ENCODE results near the gene TMEM217. TPM values are rescaled to one million over a fixed set of nuclear protein-coding genes. Genes with fewer than 3 reads are reported as not detected.
"Not testable (repeated sequence)": the region's sequence is repeated elsewhere in the genome, so short reads cannot be mapped to it uniquely, and the experiment has no call there.

The TMEM217 gene
- total RNA-seq, 1 donor from 2014 or later: not detected

DNA sequence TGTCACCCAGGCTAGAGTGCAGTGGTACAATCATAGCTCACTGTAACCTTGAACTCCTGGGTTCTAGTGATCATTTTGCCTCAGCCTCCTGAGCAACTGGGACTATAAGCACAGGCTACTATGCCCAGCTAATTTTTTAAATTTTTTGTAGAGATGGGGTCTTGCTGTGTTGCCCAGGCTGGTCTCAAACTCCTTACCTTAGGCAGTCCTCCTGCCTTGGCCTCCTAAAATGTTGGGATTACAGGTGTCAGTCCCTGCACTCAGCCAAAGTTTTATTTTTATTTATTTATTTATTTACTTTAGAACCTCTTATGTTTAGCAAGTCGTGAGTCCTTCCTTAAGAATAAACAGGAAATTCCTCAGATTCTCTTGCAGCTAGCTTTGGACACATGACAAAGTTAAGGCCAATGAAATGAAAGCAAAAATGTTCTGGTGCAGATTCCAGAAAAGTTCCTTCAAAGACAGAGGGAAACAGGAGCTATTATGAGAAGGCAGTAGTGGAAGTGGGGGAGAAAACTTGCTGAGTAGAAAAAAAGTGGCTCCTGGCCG is 68.9 kb downstream of the TMEM217 start:
- Mint-ChIP-seq H3K4me1 (ENCODE audit: low read depth, unreplicated experiment) (no peaks in the 10 kb centered on the region), H3K9me3 (ENCODE audit: unreplicated experiment) (no peaks in the 10 kb centered on the region), H3K27ac (ENCODE audit: unreplicated experiment) (no peak overlapping the region), H3K27me3 (ENCODE audit: unreplicated experiment) (no peaks in the 10 kb centered on the region), H3K4me3 (ENCODE audit: unreplicated experiment) (no peak overlapping the region), H3K36me3 (ENCODE audit: unreplicated experiment) (no peaks in the 10 kb centered on the region)
- TF ChIP-seq CTCF (IDR thresholded peaks at IDR 0.05; ENCODE audit: partially characterized antibody, unreplicated experiment): no peak
- DNase-seq: no peak

- Mint-ChIP-seq H3K27ac (ENCODE audit: unreplicated experiment) (no peak overlapping the region), H3K27me3 (ENCODE audit: unreplicated experiment) (no peaks in the 10 kb centered on the region), H3K9me3 (ENCODE audit: unreplicated experiment) (no peaks in the 10 kb centered on the region), H3K4me3 (ENCODE audit: unreplicated experiment) (no peak overlapping the region), H3K36me3 (ENCODE audit: unreplicated experiment) (no peaks in the 10 kb centered on the region), H3K4me1 (ENCODE audit: low read depth, unreplicated experiment) (no peaks in the 10 kb centered on the region)
- no peak for DNase-seq
- TF ChIP-seq CTCF (IDR thresholded peaks at IDR 0.05; ENCODE audit: partially characterized antibody, unreplicated experiment): no peak
Measured at GRCh38 chr6:37187321-37188022, 70.5 kb downstream of the TMEM217 start.

DNA sequence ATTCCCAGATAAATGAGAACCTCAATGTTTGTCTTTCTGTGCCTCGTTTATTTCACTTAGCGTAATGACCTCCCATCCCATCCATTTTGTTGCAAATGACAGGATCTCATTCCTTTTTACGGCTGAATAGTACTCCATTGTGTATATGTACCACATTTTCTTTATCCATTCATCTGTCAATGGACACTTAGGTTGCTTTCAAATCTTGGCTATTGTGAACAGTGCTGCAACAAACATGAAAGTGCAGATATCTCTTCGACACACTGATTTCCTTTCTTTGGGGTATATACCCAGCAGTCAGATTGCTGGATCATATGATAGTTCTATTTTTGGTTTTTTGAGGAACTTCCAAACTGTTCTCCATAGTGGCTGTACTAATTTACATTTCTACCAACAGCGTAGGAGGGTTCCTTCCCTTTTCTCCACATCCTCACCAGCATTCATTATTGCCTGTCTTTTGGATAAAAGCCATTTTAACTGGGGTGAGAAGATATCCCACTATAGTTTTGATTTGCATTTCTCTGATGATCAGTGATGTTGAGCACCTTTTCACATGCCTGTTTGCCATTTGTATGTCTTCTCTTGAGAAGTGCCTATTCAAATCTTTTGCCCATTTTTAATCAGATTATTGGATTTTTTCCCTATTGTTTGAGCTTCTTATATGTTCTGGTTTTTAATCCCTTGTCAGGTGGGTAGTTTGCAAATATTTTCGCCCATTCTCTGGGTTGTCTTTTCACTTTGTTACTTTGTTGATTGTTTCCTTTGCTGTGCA is 71.8 kb downstream of the TMEM217 start:
- H3K4me1 Mint-ChIP-seq (ENCODE audit: low read depth, unreplicated experiment); H3K36me3 Mint-ChIP-seq (ENCODE audit: unreplicated experiment); H3K4me3 Mint-ChIP-seq (ENCODE audit: unreplicated experiment); H3K27me3 Mint-ChIP-seq (ENCODE audit: unreplicated experiment); DNase-seq; H3K9me3 Mint-ChIP-seq (ENCODE audit: unreplicated experiment); H3K27ac Mint-ChIP-seq (ENCODE audit: unreplicated experiment): not testable (repeated sequence)

GRCh38 chr6:37182736-37183590 is 75.0 kb downstream of the TMEM217 start:
- H3K4me3 Mint-ChIP-seq (ENCODE audit: unreplicated experiment): no peak overlapping the region
- DNase-seq: no peak
- no peaks in the 10 kb centered on the region for H3K36me3 Mint-ChIP-seq (ENCODE audit: unreplicated experiment)
- no peak for TF ChIP-seq CTCF (IDR thresholded peaks at IDR 0.05; ENCODE audit: partially characterized antibody, unreplicated experiment)
- no peak overlapping the region for H3K27ac Mint-ChIP-seq (ENCODE audit: unreplicated experiment)
- H3K27me3 Mint-ChIP-seq (ENCODE audit: unreplicated experiment): no peaks in the 10 kb centered on the region
- no peaks in the 10 kb centered on the region for H3K4me1 Mint-ChIP-seq (ENCODE audit: low read depth, unreplicated experiment)
- H3K9me3 Mint-ChIP-seq (ENCODE audit: unreplicated experiment): no peaks in the 10 kb centered on the region

GRCh38 chr6:37180610-37181009 is 77.3 kb downstream of the TMEM217 start:
- not testable (repeated sequence) for H3K4me1 Mint-ChIP-seq (ENCODE audit: low read depth, unreplicated experiment); DNase-seq; H3K27me3 Mint-ChIP-seq (ENCODE audit: unreplicated experiment); H3K27ac Mint-ChIP-seq (ENCODE audit: unreplicated experiment); H3K9me3 Mint-ChIP-seq (ENCODE audit: unreplicated experiment); H3K36me3 Mint-ChIP-seq (ENCODE audit: unreplicated experiment); H3K4me3 Mint-ChIP-seq (ENCODE audit: unreplicated experiment)

Measured in glutamatergic neuron (in vitro differentiated cells).